ENCODE data around the gene RDH13.

- TF ChIP-seq CTCF (IDR thresholded peaks at IDR 0.05) (no peak), POLR2AphosphoS5 (IDR thresholded peaks at IDR 0.05) (no peak)
These were observed 18.2 kb upstream of the RDH13 start for GRCh38 chr19:55080968-55081769.
